Thyroid gland (tissue), 4 donors: ENCODE results near the gene PNPLA2.

Experiments
- POLR2A ChIP-seq, 2 donors: fragments of 450-650 bp; IDR thresholded peaks; one replicate each; pipeline ENCODE4 v1.6.1; 2017; ENCODE audit warnings: antibody characterized with exemption in 2 of 2, mild to moderate bottlenecking in 2 of 2, moderate library complexity in 1 of 2
- TF ChIP-seq, protein P1 (sequence below), 6 experiments: fragments of 200-600 bp in 3 of 6; fragments of 450-650 bp in 3 of 6; sonication (generic) in 3 of 6; IDR thresholded peaks; one replicate each; pipeline ENCODE4 v1.5.1; 2016 to 2019; ENCODE audit warnings: antibody characterized with exemption in 6 of 6, mild to moderate bottlenecking in 2 of 6, inconsistent platforms in 1 of 6, moderate library complexity in 1 of 6

DNA sequence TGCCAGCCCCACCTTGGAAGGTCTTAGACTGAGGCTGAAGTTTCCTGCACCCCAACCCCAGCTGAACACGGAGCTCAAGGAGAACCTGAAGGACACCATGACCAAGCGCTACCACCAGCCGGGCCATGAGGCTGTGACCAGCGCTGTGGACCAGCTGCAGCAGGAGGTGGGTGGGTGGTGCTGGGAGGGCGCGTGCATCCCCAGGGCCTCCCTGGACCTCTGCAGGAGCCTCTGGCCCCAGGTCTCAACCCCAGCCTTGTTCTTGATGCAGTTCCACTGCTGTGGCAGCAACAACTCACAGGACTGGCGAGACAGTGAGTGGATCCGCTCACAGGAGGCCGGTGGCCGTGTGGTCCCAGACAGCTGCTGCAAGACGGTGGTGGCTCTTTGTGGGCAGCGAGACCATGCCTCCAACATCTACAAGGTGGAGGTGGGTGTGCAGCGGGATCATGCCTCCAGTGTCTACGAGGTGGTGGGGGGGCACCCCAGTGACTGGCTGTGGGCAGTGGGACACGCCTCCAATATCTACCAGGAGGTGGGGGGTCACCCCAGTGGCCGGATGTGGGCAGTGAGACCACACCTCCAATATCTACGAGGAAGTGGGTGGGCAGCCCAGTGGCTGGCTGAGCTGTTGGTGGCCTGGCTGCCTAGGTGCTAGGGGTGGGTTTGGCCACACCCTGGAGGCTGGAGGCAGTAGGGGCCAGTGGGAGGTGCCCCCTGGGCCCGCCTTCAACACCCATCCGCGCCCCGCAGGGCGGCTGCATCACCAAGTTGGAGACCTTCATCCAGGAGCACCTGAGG lies 18.7 kb downstream of the PNPLA2 start:
- TF ChIP-seq, protein P1, sequence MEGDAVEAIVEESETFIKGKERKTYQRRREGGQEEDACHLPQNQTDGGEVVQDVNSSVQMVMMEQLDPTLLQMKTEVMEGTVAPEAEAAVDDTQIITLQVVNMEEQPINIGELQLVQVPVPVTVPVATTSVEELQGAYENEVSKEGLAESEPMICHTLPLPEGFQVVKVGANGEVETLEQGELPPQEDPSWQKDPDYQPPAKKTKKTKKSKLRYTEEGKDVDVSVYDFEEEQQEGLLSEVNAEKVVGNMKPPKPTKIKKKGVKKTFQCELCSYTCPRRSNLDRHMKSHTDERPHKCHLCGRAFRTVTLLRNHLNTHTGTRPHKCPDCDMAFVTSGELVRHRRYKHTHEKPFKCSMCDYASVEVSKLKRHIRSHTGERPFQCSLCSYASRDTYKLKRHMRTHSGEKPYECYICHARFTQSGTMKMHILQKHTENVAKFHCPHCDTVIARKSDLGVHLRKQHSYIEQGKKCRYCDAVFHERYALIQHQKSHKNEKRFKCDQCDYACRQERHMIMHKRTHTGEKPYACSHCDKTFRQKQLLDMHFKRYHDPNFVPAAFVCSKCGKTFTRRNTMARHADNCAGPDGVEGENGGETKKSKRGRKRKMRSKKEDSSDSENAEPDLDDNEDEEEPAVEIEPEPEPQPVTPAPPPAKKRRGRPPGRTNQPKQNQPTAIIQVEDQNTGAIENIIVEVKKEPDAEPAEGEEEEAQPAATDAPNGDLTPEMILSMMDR (IDR thresholded peaks at IDR 0.05), result no peak
- TF ChIP-seq POLR2A (IDR thresholded peaks at IDR 0.05), result no peak
